Smooth muscle cell (in vitro differentiated cells): Measurements from ENCODE around the gene ZNF462. TPM values are rescaled to one million over a fixed set of nuclear protein-coding genes. Genes with fewer than 3 reads are reported as not detected.
A peak's percentile ranks its signal among the peaks of the same experiment; 100 is the strongest.

Experiments used
- DNase-seq: peaks from one replicate; lab custom pipeline; 2025; ENCODE audit not compliant: unreplicated experiment; lab: John Stamatoyannopoulos, UW
- H2AFZ ChIP-seq: fragments of 200-600 bp; sonication (generic); 2 replicates; pipeline ENCODE4 v1.6.0; 2016; ENCODE audit warnings: antibody characterized with exemption, low read depth, mild to moderate bottlenecking
- H3F3A ChIP-seq: fragments of 200-600 bp; sonication (generic); 2 replicates; pipeline ENCODE4 v1.6.0; 2017; ENCODE audit warnings: antibody characterized with exemption, low read depth
- H3K27ac ChIP-seq: fragments of 200-600 bp; sonication (generic); 2 replicates; pipeline ENCODE4 v1.5.1; 2016; ENCODE audit warnings: low read depth, mild to moderate bottlenecking
- H3K27me3 ChIP-seq: fragments of 200-600 bp; sonication (generic); 2 replicates; pipeline ENCODE4 v1.6.1; 2016; ENCODE audit warnings: low read depth, mild to moderate bottlenecking
- H3K36me3 ChIP-seq: fragments of 200-600 bp; sonication (generic); 2 replicates; pipeline ENCODE4 v1.5.1; 2016; ENCODE audit warnings: low read depth
- H3K4me1 ChIP-seq: fragments of 200-600 bp; sonication (generic); 2 replicates; pipeline ENCODE4 v1.5.1; 2016; ENCODE audit warnings: low read depth
- H3K4me2 ChIP-seq: fragments of 200-600 bp; sonication (generic); 2 replicates; pipeline ENCODE4 v1.6.0; 2016; ENCODE audit warnings: mild to moderate bottlenecking
- H3K4me3 ChIP-seq: fragments of 200-600 bp; sonication (generic); 2 replicates; pipeline ENCODE4 v1.5.1; 2016; ENCODE audit warnings: mild to moderate bottlenecking
- H3K79me2 ChIP-seq: fragments of 200-600 bp; sonication (generic); 2 replicates; pipeline ENCODE4 v1.6.0; 2016; ENCODE audit warnings: low read depth, mild to moderate bottlenecking
- H3K9ac ChIP-seq: fragments of 200-600 bp; sonication (generic); 2 replicates; pipeline ENCODE4 v1.6.0; 2016; ENCODE audit warnings: low read depth
- H3K9me3 ChIP-seq: fragments of 200-600 bp; sonication (generic); replicated peaks from 2 replicates; pipeline ENCODE4 v1.5.1; 2016; ENCODE audit warnings: low read depth
- H4K20me1 ChIP-seq: fragments of 200-600 bp; sonication (generic); 2 replicates; pipeline ENCODE4 v1.6.0; 2016; ENCODE audit warnings: low read depth
- CTCF ChIP-seq: fragments of 200-600 bp; sonication (generic); IDR thresholded peaks from 2 replicates; pipeline ENCODE4 v1.5.1; 2017; ENCODE audit warnings: borderline replicate concordance, mild to moderate bottlenecking, antibody characterized with exemption; ENCODE audit not compliant: insufficient read depth, poor library complexity, severe bottlenecking
- WGBS: methylation state at CpG from one replicate; pipeline ENCODE4 v1.1.7; 2016; ENCODE audit warnings: low lambda C conversion rate; 5-methylcytosine and 5-hydroxymethylcytosine counted together
- polyA plus RNA-seq: library from polyadenylated mRNA; unstranded; fragments of >200 nt; fragmentation: Nextera tagmentation; extraction: Ambion mirVana; gene quantifications from 2 replicates; pipeline ENCODE4 v1.2.1, GENCODE V29; 2016
- total RNA-seq: library from RNA; depleted of rRNA; stranded (reverse); fragments of >200 nt; gene quantifications from 2 replicates; pipeline ENCODE4 v1.2.3, GENCODE V29; 2014

Gene ZNF462
- total and polyA plus RNA-seq, 2 experiments from 2014 or later = 9.1 to 32.2 TPM

- H4K20me1 ChIP-seq = peaks cover 81% of the 10 kb centered on the region
- no peak overlapping the region for H3K9ac ChIP-seq
- H3K9me3 ChIP-seq = no peaks in the 10 kb centered on the region
- H2AFZ ChIP-seq = no peak overlapping the region
- H3K4me3 ChIP-seq = no peak overlapping the region
- WGBS = 21% methylated on average over 2 of the region's 2 CpGs
- no peak for DNase-seq
- peaks cover 13% of the 10 kb centered on the region for H3F3A ChIP-seq
- no peaks in the 10 kb centered on the region for H3K36me3 ChIP-seq
- TF ChIP-seq CTCF = no peak
- peak overlapping the region; percentile 66 for H3K27ac ChIP-seq
- H3K4me1 ChIP-seq = peaks cover 31% of the 10 kb centered on the region
- H3K79me2 ChIP-seq = peaks cover 98% of the 10 kb centered on the region
- no peaks in the 10 kb centered on the region for H3K27me3 ChIP-seq
- H3K4me2 ChIP-seq = peak overlapping the region; percentile 43
These were observed 22.5 kb downstream of the ZNF462 start for GRCh38 chr9:106885451-106885850.

- H3K9me3 ChIP-seq = no peaks in the 10 kb centered on the region
- H3F3A ChIP-seq = peaks cover 13% of the 10 kb centered on the region
- H3K27me3 ChIP-seq = no peaks in the 10 kb centered on the region
- peaks cover 73% of the 10 kb centered on the region for H4K20me1 ChIP-seq
- peaks cover 39% of the 10 kb centered on the region for H3K4me1 ChIP-seq
- peak overlapping the region; percentile 66 for H3K27ac ChIP-seq
- H3K4me2 ChIP-seq = no peak overlapping the region
- no peaks in the 10 kb centered on the region for H3K36me3 ChIP-seq
- H3K79me2 ChIP-seq = peaks cover 98% of the 10 kb centered on the region
- no peak for TF ChIP-seq CTCF
- no peak overlapping the region for H3K4me3 ChIP-seq
- H3K9ac ChIP-seq = no peak overlapping the region
- no peak for DNase-seq
- 88% methylated on average over 6 of the region's 6 CpGs for WGBS
- H2AFZ ChIP-seq = no peak overlapping the region
These were observed 23.4 kb downstream of the ZNF462 start for GRCh38 chr9:106886111-106887046.

GRCh38 chr9:106887066-106887465 lies 24.1 kb downstream of the ZNF462 start:
- no peak for TF ChIP-seq CTCF
- H3K9ac ChIP-seq = no peak overlapping the region
- H3F3A ChIP-seq = peaks cover 13% of the 10 kb centered on the region
- H4K20me1 ChIP-seq = peaks cover 66% of the 10 kb centered on the region
- H3K36me3 ChIP-seq = no peaks in the 10 kb centered on the region
- H3K27ac ChIP-seq = peak overlapping the region; percentile 66
- H2AFZ ChIP-seq = no peak overlapping the region
- no peak for DNase-seq
- H3K79me2 ChIP-seq = peaks cover 98% of the 10 kb centered on the region
- 80% methylated on average over 2 of the region's 2 CpGs for WGBS
- H3K27me3 ChIP-seq = no peaks in the 10 kb centered on the region
- peaks cover 46% of the 10 kb centered on the region for H3K4me1 ChIP-seq
- no peak overlapping the region for H3K4me2 ChIP-seq
- H3K9me3 ChIP-seq = no peaks in the 10 kb centered on the region
- H3K4me3 ChIP-seq = no peak overlapping the region
